ENCODE measurements around the gene SNX21.

- TF ChIP-seq GATA2 (IDR thresholded peaks at IDR 0.05; ENCODE audit: low read depth, low read length) (no peak), GATA3 (IDR thresholded peaks at IDR 0.05; ENCODE audit: low read depth, low read length) (no peak)
Observed at GRCh38 chr20:45866454-45866853, 32.9 kb downstream of the SNX21 start.

All from SH-SY5Y (cell line).